Endothelial cell of umbilical vein (primary cell): ENCODE results near the gene ZNF678. TPM values are rescaled to one million over a fixed set of nuclear protein-coding genes. Genes with fewer than 3 reads are reported as not detected.

Experiments used
- BruUV-seq: library from RNA; stranded (reverse); fragments of 400-500 nt; replicated peaks from 2 replicates; lab custom pipeline; 2021; lab: Mats Ljungman, UMichigan
- CTCF ChIA-PET: fragments of 300-600, 350-600 bp; sonication (Branson Sonifier 250); formaldehyde crosslinking; loops from one replicate; lab custom pipeline; 2021; ENCODE audit warnings: antibody characterized with exemption, inconsistent platforms; lab: Charles Lee
- POLR2A ChIA-PET: fragments of 300-600, 350-600 bp; sonication (Branson Sonifier 250); formaldehyde crosslinking; loops from one replicate; lab custom pipeline; 2021; ENCODE audit warnings: antibody characterized with exemption, inconsistent platforms; lab: Charles Lee
- DNase-seq: peaks from one replicate; pipeline ENCODE4 v3.0.0-alpha.2; 2011; ENCODE audit warnings: low read depth, low spot score
- FAIRE-seq: peaks from 2 replicates; lab custom pipeline; 2011; peaks lifted over from hg19 to GRCh38; lab: Jason Lieb, UNC
- H2AFZ ChIP-seq: 2 replicates; pipeline ENCODE4 v1.6.0; 2012; ENCODE audit warnings: low read depth, low read length, control low read depth, inconsistent platforms
- H3K27ac ChIP-seq: 2 replicates; pipeline ENCODE4 v1.5.1; 2011; ENCODE audit warnings: low read depth, mild to moderate bottlenecking, control low read depth, low read length, moderate library complexity; ENCODE audit not compliant: insufficient read depth
- H3K27me3 ChIP-seq, 2 experiments: 2 replicates each; pipeline versions ENCODE4 v1.6.0 to v1.6.1; 2011; ENCODE audit warnings: low read length in 2 of 2, mixed read lengths in 1 of 2; ENCODE audit not compliant: control insufficient read depth in 2 of 2, insufficient read depth in 2 of 2
- H3K36me3 ChIP-seq, 2 experiments: 2 replicates in 1 of 2; 3 replicates in 1 of 2; pipeline ENCODE4 v1.5.1; 2011; ENCODE audit warnings: low read length in 2 of 2, mild to moderate bottlenecking in 1 of 2, moderate library complexity in 1 of 2; ENCODE audit not compliant: control insufficient read depth in 2 of 2, insufficient read depth in 2 of 2; ENCODE audit errors: extremely low read depth in 1 of 2
- H3K4me1 ChIP-seq: 3 replicates; pipeline ENCODE4 v1.5.1; 2011; ENCODE audit warnings: mild to moderate bottlenecking, low read length; ENCODE audit not compliant: control insufficient read depth, insufficient read depth; ENCODE audit errors: extremely low read depth
- H3K4me2 ChIP-seq: 2 replicates; pipeline ENCODE4 v1.6.1; 2011; ENCODE audit warnings: low read length, control low read depth, mixed read lengths; ENCODE audit not compliant: insufficient read depth
- H3K4me3 ChIP-seq, 3 experiments: fragments of 200-600 bp in 1 of 3; sonication (generic), shearing (Covaris generic) in 1 of 3; replicated peaks in 1 of 3; 2 replicates each; pipeline ENCODE4 v1.5.1; 2011 to 2016; ENCODE audit warnings: control low read depth in 3 of 3, low read length in 3 of 3, mild to moderate bottlenecking in 2 of 3, inconsistent platforms in 1 of 3, low read depth in 1 of 3, moderate library complexity in 1 of 3; ENCODE audit not compliant: insufficient read depth in 1 of 3
- H3K79me2 ChIP-seq: 2 replicates; pipeline ENCODE4 v1.6.0; 2012; ENCODE audit warnings: low read length, inconsistent platforms; ENCODE audit not compliant: control insufficient read depth, insufficient read depth
- H3K9ac ChIP-seq: replicated peaks from 2 replicates; pipeline ENCODE3; 2011; ENCODE audit warnings: low read length, control low read depth; ENCODE audit not compliant: insufficient read depth; ENCODE audit errors: extremely low read depth
- H3K9me1 ChIP-seq: replicated peaks from 3 replicates; pipeline ENCODE4 v1.6.0; 2011; ENCODE audit warnings: mild to moderate bottlenecking, low read length; ENCODE audit not compliant: control insufficient read depth, insufficient read depth; ENCODE audit errors: extremely low read depth
- H3K9me3 ChIP-seq: replicated peaks from 2 replicates; pipeline ENCODE4 v1.5.1; 2012; ENCODE audit warnings: low read length, inconsistent platforms; ENCODE audit not compliant: control insufficient read depth, insufficient read depth
- H4K20me1 ChIP-seq: replicated peaks from 2 replicates; pipeline ENCODE3; 2011; ENCODE audit warnings: mild to moderate bottlenecking, low read length; ENCODE audit not compliant: control insufficient read depth, insufficient read depth; ENCODE audit errors: extremely low read depth
- EZH2 ChIP-seq: IDR thresholded peaks from 2 replicates; pipeline ENCODE4 v1.6.1; 2012; ENCODE audit warnings: borderline replicate concordance, low read depth, mild to moderate bottlenecking, moderate library complexity, low read length, inconsistent platforms; ENCODE audit not compliant: severe bottlenecking
- FOS ChIP-seq: IDR thresholded peaks from 2 replicates; pipeline ENCODE4 v1.6.1; 2011; ENCODE audit warnings: mild to moderate bottlenecking, low read length, moderate library complexity, borderline replicate concordance; ENCODE audit not compliant: insufficient read depth
- GATA2 ChIP-seq: IDR thresholded peaks from 2 replicates; pipeline ENCODE4 v1.7.0; 2011; ENCODE audit warnings: low read depth, mild to moderate bottlenecking, moderate library complexity, mixed read lengths, low read length; ENCODE audit not compliant: insufficient read length, insufficient read depth
- JUN ChIP-seq: IDR thresholded peaks from 2 replicates; pipeline ENCODE4 v1.6.1; 2011; ENCODE audit warnings: borderline replicate concordance, low read depth; ENCODE audit not compliant: insufficient read length, insufficient read depth
- MAX ChIP-seq: IDR thresholded peaks from 2 replicates; pipeline ENCODE4 v1.6.1; 2011; ENCODE audit not compliant: insufficient read depth, insufficient read length
- MYC ChIP-seq: IDR thresholded peaks from one replicate; pipeline ENCODE4 v1.6.1; 2011; ENCODE audit warnings: mild to moderate bottlenecking, low read depth, low read length
- POLR2A ChIP-seq: IDR thresholded peaks from 2 replicates; pipeline ENCODE4 v1.6.1; 2012; ENCODE audit warnings: low read depth, mild to moderate bottlenecking, control low read depth, low read length
- POLR2AphosphoS5 ChIP-seq: IDR thresholded peaks from 2 replicates; pipeline ENCODE4 v1.6.1; 2012; ENCODE audit warnings: low read depth, mild to moderate bottlenecking, control low read depth, low read length, moderate library complexity; ENCODE audit not compliant: insufficient read depth
- dilution Hi-C: fragments of 300-500 bp; cut with MboI; formaldehyde crosslinking; loops from one replicate; pipeline ENCODE4 v1.15.0; 2019; ENCODE audit warnings: low sequenced_read_pairs; ENCODE audit not compliant: extremely low pct_ligation_motif_present
- intact Hi-C: fragments of 100-400 bp; cut with micrococcal nuclease; formaldehyde crosslinking; loops from one replicate; pipeline ENCODE4 v1.10.0; 2022
- polyA plus RNA-seq, 4 experiments: library from polyadenylated mRNA; depleted of rRNA in 3 of 4; stranded (reverse) in 3 of 4; unstranded in 1 of 4; fragments of >200 nt; gene quantifications; 2 replicates each; pipeline versions ENCODE4 v1.2.1 to v1.2.3, GENCODE V29; 2011 to 2012; ENCODE audit warnings: missing spikeins in 1 of 4
- total RNA-seq: library from RNA; stranded (reverse); gene quantifications from 2 replicates; pipeline ENCODE4 v1.2.3, GENCODE V29; 2021
- TF ChIP-seq, protein P1 (sequence below), 2 donors: IDR thresholded peaks; 1 replicate in 1 of 2; 2 replicates in 1 of 2; pipeline ENCODE4 v1.5.1; 2011; ENCODE audit warnings: low read length in 2 of 2, mild to moderate bottlenecking in 2 of 2, moderate library complexity in 2 of 2, control low read depth in 1 of 2, inconsistent platforms in 1 of 2, low read depth in 1 of 2; ENCODE audit not compliant: insufficient read depth in 1 of 2; ENCODE audit errors: extremely low read depth in 1 of 2

Gene ZNF678
- total and polyA plus RNA-seq, 2 donors (not counting 3 experiments of a cell fraction or from before 2014, with no cell fraction given): 2.1 to 7.7 TPM

- Histone ChIP-seq H3K4me2 (no peak overlapping the region), H3K9me3 (no peaks in the 10 kb centered on the region), H3K9me1 (no peaks in the 10 kb centered on the region), H2AFZ (no peak overlapping the region), H3K79me2 (peaks cover 19% of the 10 kb centered on the region), H3K9ac (no peak overlapping the region), H4K20me1 (no peaks in the 10 kb centered on the region), H3K4me1 (peaks cover 5% of the 10 kb centered on the region), H3K27me3 (peaks cover 25 to 33% of the 10 kb centered on the region in 2 experiments), H3K4me3 (no peak overlapping the region), H3K27ac (no peak overlapping the region), H3K36me3 (no peaks in the 10 kb centered on the region)
- CTCF ChIA-PET: interaction anchor here (3.5 kb wide), 1 partner anchor 21 kb away, joined by 27 read pairs; no protein-coding TSS in a partner anchor
- no peak for TF ChIP-seq GATA2
- TF ChIP-seq, protein P1, sequence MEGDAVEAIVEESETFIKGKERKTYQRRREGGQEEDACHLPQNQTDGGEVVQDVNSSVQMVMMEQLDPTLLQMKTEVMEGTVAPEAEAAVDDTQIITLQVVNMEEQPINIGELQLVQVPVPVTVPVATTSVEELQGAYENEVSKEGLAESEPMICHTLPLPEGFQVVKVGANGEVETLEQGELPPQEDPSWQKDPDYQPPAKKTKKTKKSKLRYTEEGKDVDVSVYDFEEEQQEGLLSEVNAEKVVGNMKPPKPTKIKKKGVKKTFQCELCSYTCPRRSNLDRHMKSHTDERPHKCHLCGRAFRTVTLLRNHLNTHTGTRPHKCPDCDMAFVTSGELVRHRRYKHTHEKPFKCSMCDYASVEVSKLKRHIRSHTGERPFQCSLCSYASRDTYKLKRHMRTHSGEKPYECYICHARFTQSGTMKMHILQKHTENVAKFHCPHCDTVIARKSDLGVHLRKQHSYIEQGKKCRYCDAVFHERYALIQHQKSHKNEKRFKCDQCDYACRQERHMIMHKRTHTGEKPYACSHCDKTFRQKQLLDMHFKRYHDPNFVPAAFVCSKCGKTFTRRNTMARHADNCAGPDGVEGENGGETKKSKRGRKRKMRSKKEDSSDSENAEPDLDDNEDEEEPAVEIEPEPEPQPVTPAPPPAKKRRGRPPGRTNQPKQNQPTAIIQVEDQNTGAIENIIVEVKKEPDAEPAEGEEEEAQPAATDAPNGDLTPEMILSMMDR (IDR thresholded peaks at IDR 0.05; ENCODE audit: extremely low read depth in 1 of 2, insufficient read depth in 1 of 2, low read depth in 1 of 2, low read length in 2 of 2): no peak
- no peak for TF ChIP-seq JUN
- TF ChIP-seq FOS: no peak
- no peak for TF ChIP-seq POLR2A
- no peak for TF ChIP-seq EZH2
- no peak for TF ChIP-seq MAX
- no peak for TF ChIP-seq MYC
- no peak for TF ChIP-seq POLR2AphosphoS5
- POLR2A ChIA-PET: no interaction called here
- FAIRE-seq: no peak
- no peak for DNase-seq
- BruUV-seq: no TSS peak
- dilution Hi-C loops: no loop called here
- intact Hi-C loops: loop anchor here (1.0 to 10.0 kb wide), 4 partner anchors 21 to 522 kb away; partner anchors contain the start of gene ARF1
Observed at GRCh38 chr1:227562933-227563323, 428 bp upstream of the ZNF678 start.
